Measurements from ENCODE around the gene ACTG1.

Gene ACTG1

DNA sequence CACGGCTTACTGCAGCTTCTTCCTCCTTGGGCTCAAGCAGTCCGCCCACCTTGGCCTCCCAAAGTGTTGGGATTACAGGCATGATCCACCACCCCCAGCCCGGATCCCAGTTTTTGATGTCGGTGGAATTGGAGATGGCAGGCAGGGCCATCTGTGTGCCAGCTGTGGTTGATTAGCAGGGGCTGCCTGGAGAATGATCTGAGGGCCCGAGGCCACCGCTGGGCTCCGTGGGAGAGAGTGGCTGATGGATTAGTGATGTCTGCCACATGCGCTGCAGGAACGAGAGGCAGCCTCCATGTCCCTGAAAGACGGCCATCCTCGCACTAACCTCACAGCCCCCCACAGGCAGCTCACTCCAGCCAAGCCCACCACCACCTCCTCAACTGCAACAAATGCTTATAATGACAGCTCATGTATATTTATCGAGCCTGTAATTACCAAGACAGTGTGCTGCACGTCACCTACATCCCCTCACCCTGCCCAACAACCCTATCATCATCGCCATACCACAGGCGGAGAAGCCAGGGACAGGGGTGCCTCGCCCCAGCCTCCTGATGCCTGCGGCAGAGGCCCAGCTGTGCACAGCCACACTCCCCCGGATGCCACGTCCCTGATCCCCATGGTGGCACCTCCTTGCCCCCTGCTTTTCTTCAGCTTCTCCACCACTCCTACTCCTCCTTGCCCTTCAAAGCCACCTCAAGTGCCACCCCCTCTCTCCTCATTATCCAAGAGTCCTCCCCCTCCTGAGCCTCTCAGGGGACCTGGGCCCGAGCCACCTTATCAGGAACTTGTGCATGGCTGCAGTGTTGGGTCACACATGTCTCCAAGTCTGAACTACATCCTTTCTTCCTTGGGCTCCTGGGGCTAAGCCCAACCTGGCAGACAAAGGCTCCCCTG lies 33.2 kb downstream of the ACTG1 start:
- DNase-seq, result no peak

DNA sequence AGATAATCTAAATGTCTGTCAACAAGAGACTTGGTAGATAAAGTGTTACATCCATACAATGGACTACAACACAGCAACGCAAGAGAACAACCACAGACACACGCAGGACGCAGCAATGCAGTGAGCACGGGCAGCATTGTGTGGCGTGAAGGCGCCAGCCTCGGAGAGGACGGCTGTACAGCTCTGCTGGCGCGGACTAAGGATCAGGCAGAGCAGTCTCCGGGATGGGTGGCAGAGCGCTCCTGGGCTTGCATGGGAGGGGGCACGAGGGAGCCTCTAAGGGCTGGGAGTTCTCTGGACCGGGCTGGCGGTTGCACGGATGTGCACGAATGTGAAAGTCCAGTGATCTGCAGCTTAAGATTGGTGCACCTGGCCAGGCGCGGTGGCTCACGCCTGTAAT lies 34.5 kb downstream of the ACTG1 start:
- no peak for DNase-seq

DNA sequence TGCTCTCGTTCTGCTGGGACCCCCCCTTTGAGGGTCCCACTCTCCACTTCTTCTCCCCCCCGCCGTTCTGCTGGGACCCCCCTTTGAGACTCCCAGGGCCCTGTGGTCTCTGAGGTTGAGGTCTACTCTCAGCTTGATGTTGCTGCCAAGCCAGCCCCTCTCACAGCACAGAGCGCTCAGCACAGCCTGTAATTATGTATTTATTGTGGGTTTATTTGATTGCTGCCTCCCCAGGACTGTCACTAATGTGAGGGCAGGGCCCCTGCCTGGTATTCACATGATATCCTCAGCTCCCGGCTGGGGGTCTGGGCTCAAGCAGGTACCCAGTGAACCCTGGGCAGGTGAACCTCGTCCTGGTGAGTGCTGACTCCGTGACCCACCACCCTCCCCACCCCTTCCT lies 35.4 kb downstream of the ACTG1 start:
- no peak for DNase-seq

DNA sequence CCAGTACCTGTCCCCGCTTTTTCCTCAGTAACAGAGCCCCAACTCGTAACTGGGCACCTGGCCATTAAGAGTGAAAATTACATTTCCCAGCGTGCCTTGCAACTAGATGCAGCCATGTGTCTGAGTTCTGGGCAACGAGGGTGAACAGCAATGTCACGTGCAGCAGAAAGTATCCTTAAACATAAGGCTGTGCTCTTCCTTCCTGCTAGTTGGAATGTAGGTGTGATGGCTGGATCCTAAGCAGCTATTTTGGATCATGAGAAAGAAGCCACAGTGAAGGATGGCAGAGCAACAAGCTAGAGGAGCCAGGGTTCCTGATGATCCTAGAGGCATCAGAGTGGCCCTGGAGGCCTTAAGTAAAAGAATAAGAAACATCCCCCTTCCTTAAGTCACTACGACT lies 36.0 kb downstream of the ACTG1 start:
- no peak for DNase-seq

DNA sequence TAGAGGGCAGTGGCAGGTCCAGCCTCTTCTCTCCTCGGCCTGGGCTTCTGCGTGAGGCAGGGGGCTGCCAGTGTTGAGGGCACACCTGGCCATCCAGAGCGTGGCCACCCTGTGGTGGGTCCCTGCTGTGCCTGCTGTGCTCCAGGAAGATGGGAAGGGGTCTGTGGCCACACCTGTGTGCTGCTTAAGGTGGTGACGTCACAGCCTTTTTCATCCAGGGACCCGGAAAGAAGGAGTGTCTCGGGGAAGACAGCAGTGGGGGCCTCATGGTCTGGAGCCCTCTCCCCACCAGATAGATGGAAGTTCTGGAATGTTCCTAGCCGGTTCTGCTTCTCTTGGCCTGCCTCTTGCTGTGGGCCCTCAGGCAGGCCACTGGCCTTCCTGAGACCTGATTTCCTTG lies 36.5 kb downstream of the ACTG1 start:
- DNase-seq, result no peak

DNA sequence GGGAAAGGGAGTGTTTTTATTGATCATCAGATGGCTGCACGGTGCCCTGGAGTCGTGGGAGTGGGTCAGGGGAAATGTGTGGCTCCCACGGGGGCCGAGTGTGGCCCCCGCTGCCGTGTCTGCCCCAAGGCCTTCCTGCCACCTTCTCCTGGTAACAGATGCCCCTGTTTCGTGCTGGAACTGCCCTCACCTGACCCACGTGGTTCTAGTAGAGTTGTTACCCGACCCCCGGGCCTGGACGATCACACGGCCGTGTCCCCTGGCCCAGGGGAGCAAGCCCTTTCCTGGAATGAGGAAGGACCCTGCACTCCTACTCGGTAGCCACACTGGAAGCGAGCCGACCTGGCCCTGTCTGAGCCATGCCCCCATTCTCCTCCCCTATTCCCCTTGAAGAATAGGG lies 37.6 kb downstream of the ACTG1 start:
- no peak for DNase-seq

DNA sequence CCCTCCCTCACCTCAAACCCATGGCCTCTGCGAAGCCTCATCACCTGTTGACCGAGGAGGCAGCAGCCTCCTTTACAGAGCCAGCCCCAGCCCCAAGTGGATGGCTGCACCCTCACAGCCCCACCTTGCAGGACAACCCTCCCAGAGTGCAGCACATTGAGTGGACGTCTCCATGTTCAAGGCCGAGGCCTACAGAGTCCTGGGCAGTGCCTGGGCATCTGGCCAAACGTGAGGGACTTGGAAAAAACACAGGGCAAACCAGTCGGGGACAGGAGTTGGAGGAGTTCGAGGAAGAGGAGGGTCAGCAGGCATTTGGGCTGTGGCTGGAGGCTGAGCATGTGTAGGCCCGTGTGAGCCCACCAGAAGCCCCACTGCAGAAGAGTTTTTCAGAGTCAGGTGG lies 39.6 kb downstream of the ACTG1 start:
- no peak for DNase-seq

DNA sequence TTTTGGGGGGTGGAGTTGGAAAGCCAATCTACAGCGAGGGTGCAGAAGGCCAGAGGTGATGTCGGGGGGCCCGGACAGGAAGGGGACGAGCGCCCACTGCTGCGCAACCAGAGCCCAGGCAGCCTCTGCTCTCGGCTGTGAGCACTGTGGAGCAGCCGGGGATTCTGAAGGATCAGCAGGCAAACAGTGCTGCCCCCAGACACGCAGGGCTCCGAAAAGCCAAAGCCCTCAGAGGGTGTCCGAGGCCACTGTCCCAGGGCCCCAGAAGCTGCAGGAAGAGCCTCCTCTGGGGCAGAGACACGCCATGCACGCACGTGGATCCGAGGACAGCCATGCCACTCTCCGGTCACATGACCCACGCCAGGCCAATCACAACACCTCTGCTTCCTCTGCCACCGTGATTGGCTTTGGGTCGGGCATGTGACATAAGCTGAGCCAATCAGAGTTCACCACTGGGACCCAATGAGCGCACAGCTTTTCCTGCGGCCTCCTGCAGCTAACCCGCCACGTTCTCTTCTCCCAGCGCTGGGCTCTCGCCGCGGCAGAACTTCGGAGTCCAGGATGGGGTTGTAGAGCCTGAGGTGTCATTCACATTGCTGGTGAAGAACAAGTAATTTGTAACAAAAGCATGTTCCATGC lies 40.7 kb downstream of the ACTG1 start:
- DNase-seq, result no peak

DNA sequence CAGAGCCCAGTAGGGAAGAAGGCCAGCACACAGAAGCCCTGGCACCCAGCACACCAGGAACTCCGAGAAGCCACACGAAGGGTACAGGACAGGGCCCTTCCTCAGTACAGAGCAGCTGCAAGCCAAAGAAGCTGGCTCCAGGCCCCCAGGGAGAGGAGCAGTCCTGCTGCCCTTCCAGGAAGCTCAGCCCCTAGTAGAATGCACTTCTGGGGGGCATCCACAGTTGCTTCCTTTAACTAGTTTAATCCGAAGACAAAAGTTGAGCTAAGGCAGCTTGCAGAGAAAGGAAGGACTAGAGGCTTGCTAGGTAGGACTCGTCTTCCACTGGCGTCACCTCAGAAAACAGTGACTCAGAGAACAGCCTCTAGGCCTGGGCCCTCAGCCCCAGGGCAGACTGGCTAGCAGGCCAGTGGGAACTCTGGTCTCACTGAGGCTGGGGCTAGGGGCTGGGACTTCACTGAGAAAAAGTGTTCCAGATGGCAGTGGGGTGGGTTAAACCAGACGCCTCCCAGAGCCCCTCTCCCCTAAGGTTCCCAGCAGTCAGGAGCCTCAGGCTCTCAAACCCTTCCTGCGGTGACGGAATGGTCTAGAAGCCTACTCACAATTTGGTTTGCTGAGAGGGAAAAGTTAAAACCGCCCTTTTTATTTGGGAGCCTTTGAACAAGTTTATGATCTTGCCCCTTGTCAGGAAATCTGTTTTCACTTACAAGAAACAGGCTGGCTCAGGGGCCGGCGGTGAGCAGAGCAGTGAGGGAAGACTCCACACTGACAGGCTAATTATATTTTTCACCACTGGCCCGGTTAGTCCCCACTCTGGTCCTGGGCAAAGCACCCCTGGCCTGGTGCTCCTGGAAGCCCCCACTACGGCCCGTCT lies 41.4 kb downstream of the ACTG1 start:
- DNase-seq, result no peak

DNA sequence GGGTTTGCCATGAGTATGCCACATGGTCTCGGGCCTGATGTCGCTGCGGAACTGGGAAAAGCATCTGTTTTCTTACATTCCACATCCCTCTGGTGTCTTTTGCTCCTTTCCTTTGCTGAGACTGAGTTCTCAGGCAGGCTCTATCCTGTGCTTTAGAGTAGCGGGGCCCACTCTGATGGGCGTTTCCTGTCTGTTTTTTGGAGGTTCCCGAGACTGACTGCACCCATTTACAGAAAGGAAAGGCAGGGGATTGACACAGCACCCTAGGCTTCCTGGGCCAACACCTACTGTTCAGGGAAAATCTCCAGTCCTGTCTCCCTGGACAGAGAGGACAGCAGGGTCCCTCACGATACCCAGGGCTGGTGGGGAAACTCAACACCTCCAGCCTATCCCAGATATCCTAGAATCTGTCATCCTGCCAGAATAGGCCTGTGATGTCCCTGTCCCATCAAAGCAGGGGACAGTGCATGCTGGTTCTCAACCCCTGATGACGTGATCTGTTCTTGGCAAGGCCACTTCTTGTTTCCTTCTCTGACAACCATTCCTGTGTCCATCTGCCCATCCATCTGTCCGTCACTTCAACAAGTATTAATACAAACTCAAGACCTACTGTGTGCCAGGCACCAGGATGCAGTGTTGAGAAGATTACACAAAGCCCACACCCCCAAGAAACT lies 42.2 kb downstream of the ACTG1 start:
- no peak for DNase-seq

DNA sequence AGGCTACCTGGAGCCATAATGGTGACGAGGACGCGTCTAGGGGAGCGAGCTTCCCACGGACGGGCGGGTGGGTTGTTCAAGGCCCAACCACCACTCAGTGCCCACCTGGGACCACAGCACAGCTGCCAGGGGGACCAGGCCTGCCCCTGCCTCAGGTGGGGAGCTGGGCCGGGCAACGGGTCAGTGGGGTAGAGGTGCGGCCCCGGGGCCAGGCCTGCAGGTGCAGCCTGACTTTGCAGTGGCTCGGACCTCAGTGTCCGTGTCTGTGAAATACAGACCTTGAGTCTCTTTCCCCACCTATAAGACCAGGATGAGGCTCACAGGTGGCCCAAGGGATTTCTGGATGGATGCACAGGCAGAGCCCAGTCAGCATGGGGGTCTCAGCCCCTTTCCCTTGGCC lies 43.3 kb downstream of the ACTG1 start:
- DNase-seq, result no peak

DNA sequence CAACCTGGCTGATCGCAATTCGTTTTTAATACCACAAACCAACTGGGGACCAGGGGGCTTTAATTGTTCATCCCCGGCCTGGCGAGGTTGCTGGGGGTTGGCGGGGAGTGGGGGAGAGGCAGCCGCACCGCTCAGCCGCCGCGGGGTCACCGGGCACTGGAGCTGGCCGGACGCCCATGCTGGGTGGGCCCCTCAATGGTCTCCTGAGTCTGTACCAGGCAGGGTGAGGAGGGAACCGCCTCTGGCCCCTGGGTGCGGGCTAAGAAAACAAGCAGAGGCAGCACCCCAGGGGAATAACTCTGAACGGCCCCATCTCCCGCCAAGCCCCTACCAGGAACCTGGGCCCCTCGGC lies 43.9 kb downstream of the ACTG1 start:
- no peak for DNase-seq

DNA sequence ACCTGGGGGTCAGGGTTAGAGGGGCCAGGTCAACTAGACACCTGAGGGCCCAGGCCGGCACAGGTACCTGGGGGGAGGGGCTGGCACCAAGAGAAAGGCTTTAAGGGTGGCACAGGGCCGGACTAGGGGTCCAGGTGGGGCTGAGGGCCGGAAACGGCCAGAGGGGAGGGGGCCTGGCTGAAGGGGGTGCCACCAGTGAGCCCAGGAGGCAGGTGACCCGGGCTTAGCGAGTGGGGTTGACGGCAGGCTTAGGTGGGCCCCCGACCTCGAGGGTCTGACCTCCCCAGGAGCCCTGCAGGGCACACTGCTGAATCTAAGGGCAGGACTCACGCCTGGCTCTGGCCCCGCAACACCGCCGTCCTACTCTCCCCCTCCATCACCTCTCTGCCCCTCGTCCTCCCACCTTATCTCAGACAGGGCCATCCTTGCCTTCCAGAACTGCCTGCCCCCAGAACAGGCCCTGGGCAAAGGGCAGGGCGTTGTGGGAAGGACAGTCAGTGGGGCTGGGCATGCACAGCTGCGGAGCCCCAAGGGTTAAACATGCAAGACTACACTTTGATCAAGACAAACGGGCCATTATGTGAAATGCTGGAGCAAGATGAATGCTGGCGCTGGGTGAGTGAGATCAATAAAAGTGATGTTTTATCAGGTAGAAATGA lies 44.4 kb downstream of the ACTG1 start:
- no peak for DNase-seq

DNA sequence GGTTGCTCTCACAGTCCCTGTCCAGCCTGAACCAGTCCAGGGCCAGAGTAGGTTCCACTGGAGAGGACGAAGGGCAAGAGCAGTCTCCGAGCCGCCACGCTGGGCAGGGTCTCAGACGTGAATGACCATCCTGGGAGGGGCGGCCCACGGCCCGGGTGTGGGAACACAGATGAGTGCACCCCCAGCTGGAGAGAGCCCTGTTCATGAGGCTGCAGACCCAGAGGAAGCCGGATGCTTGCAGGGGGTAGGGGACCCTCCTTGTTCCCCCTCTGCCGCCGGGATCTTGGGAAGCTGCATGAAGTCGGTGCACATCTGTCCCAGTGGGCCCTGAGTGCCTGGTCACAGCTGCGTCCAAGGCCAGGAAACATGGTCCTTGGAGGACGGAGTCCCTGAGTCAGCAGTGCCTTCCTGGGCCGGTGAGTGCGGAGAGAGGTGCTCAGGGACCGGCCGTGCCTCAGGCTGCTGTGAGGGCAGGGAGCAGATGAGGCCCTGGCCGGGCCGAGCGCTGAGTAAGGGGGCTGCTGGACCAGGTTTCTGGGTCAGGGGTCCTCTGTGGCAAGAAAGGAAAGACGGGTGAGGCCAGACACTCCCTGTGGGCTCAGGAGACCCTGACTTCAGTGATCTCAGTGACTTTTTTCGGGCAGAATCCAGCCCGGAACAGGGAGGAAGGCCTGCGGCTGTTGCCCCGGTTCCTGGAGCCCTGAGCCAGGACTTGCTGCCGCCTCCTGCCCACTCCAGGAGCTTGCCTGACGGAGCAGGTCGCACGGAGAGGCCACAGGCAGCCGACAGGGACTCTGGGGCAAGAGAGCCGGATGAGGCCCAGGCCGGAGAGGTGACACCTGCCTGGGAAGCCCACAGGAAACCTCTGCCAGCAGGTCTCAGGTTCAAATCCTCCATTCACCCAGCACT lies 45.8 kb downstream of the ACTG1 start:
- DNase-seq, result no peak

DNA sequence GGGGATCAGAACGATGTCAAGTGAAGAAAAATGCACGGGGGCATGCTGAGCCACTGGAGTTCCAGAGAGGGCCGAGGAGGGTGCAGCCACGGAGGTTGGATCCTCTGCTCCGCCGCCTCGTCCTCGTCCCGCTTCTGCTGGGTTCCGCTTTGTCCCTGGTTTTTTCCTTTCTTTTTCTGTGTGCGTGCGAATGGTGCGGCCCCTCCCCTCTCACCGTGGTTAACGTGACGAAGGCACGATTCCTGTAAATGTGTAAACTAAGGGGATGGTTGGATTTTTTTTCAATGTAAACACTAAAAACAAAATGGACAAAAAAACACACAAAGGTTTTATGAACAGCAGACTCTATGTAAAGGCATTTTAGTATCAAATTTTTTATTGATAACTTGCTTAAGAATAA lies 46.7 kb downstream of the ACTG1 start:
- DNase-seq, result no peak

DNA sequence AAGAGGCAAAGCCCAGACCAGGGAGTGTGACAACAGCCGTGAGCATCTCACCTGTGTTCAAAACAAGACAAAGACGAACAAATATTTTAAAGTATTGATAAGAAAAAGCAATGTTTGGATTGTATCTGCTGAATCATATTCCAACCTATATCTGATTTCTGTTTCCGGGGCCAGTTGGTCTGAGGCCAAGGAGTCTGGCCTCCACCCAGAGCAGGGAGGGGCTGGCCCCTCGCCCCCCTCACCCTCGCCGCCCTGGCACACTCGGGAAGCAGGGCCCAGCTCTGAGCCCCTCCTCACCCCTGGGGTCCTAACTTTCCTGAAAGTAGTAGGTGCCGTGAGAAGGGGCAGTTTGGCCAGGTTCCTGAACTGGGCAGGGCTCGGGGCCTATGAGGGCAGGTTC lies 48.0 kb downstream of the ACTG1 start:
- DNase-seq, result no peak

DNA sequence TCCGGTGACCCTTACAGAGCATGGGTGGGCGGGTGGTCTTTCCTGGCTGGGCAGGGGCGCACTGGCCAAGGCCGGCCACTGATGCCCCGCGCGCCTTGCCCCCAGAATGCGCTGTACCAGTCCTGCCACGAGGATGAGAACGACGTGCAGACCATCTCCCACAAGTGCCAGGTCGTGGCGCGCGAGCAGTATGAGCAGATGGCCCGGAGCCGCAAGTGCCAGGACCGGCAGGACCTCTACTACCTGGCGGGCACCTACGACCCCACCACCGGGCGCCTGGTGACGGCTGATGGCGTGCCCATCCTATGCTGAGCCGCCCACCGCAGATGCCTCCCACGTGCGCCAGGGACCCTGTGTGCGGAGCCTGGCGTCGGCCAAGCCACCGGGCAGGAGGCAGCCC lies 49.1 kb downstream of the ACTG1 start:
- no peak for DNase-seq

DNA sequence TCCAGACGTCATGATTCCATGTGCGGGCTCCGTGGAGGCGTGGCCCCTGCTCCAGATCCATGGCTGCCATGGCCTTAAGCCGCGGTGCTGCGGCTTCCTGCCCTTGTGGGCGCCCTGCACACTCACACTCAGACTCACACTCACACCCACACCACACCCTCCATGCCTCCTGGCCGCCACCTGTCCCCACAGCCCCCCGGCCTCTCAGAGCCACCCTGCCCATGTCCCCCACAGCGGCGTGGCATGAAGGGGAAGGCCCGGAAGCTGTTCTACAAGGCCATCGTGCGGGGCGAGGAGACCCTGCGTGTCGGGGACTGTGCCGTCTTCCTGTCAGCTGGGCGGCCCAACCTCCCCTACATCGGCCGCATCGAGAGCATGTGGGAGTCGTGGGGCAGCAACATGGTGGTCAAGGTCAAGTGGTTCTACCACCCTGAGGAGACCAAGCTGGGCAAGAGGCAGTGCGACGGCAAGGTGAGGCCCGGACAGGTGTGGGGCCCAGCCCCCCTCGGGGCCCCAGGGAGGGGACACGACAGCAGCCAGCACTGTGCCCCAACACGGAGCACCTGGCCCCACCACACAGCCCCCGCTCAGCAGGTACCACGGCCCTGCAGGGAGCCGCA lies 50.0 kb downstream of the ACTG1 start:
- no peak for DNase-seq

DNA sequence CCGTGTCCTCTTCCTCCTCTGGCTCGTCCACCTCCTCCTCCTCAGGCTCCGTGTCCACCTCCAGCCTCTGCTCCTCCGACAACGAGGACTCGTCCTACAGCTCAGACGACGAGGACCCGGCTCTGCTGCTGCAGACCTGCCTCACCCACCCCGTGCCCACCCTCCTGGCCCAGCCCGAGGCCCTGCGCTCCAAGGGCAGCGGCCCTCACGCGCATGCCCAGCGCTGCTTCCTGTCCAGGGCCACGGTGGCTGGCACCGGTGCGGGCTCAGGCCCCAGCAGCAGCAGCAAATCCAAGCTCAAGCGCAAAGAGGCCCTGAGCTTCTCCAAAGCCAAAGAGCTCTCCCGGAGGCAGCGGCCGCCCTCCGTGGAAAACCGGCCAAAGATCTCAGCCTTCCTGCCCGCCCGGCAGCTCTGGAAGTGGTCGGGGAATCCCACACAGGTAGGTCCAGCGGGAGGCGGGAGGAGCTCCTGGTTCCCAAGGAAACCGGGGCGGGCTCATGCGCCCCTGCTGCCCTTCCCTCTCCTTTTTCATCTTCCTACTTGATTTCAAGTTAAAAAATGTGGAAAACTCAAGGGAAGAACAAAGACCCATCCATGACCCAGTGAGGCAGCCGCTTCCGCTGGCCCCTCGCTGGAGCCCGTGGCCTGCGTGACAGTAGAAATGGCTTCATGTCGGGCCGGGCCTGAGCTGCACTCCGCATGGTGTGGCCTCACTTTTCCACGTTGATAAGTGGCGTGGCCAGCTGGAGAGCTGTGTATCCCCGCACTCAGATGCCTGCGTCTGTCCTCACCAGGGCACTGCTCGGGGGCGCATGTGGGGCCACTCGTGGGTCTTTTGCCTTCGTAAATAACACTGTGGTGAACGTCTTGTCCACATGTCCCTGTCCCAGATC lies 50.7 kb downstream of the ACTG1 start:
- no peak for DNase-seq
